Activated CD4-positive, alpha-beta T cell treated with anti-CD3 and anti-CD28 coated beads, Interleukin-2, amount 10 ng/mL, durations not matched to agents 24 days and 14 days (primary cell): ENCODE measurements around the gene SNX5. TPM values are rescaled to one million over a fixed set of nuclear protein-coding genes. Genes with fewer than 3 reads are reported as not detected.

Experiments
- DNase-seq: peaks from one replicate; pipeline ENCODE4 v3.0.0; 2022
- H3K27ac Mint-ChIP-seq: one replicate; pipeline ENCODE4 v1.8.0; 2022; ENCODE audit warnings: mild to moderate bottlenecking, mixed read lengths
- H3K27me3 Mint-ChIP-seq: one replicate; pipeline ENCODE4 v1.8.0; 2022; ENCODE audit warnings: mixed read lengths
- H3K36me3 Mint-ChIP-seq: one replicate; pipeline ENCODE4 v1.8.0; 2022; ENCODE audit warnings: low read depth, mild to moderate bottlenecking, mixed read lengths
- H3K4me1 Mint-ChIP-seq: one replicate; pipeline ENCODE4 v1.8.0; 2021; ENCODE audit warnings: mixed read lengths
- H3K4me3 Mint-ChIP-seq: one replicate; pipeline ENCODE4 v1.8.0; 2022; ENCODE audit warnings: mild to moderate bottlenecking, moderate library complexity, mixed read lengths
- H3K9me3 Mint-ChIP-seq: one replicate; pipeline ENCODE4 v1.8.0; 2021; ENCODE audit warnings: mixed read lengths
- intact Hi-C: fragments of 100-400 bp; cut with micrococcal nuclease; formaldehyde crosslinking; loops from one replicate; pipeline ENCODE4 v1.15.1; 2023
- total RNA-seq: library from RNA; stranded (reverse); gene quantifications from 2 replicates; pipeline ENCODE4 v1.2.3, GENCODE V29; 2022

SNX5 gene
- total RNA-seq, 1 donor from 2014 or later: 240 TPM

DNA sequence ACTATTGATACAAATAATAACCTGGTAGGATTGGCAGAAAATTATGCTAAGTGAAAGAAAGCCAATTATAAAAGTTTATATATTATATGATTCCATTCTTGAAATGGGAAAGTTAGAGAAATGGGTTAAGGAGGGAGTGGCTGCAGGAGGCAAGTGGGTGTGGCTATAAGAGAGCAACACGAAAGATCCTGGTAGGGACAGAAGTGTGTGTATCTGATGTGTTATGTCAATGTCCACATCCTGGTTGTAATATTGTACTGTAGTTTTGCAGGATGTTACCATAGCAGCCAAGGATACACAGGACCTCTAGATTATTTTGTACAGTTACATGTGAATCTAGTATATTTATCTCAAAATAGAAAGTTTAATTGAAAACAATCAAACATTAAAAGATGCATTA is 46.8 kb downstream of the SNX5 start:
- Mint-ChIP-seq H3K4me1 (no peaks in the 10 kb centered on the region), H3K27ac (no peak overlapping the region), H3K4me3 (no peak overlapping the region), H3K9me3 (no peaks in the 10 kb centered on the region), H3K27me3 (peaks cover 19% of the 10 kb centered on the region), H3K36me3 (no peaks in the 10 kb centered on the region)
- intact Hi-C loops: no loop called here
- no peak for DNase-seq

DNA sequence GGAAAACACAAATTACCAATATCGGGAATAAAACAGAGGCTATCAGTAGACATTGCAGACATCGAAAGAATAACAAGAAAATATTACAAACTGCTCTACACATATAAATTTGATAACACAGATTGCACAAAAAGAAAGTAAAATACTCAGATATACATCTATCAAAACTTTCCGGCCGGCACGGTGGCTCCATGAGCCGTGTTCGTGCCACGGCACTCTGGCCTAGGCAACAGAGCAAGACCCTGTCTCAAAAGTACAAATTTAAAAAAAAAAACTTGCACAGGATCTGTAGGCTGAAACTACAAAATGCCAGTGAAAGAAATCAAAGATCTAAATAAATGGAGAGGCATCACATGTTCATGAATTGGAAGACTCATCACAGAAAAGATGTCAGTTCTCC is 49.4 kb downstream of the SNX5 start:
- no peak overlapping the region for H3K4me3 Mint-ChIP-seq
- H3K9me3 Mint-ChIP-seq: no peaks in the 10 kb centered on the region
- no peak overlapping the region for H3K27ac Mint-ChIP-seq
- peaks cover 17% of the 10 kb centered on the region for H3K27me3 Mint-ChIP-seq
- no peaks in the 10 kb centered on the region for H3K36me3 Mint-ChIP-seq
- intact Hi-C loops: no loop called here
- DNase-seq: no peak
- H3K4me1 Mint-ChIP-seq: no peaks in the 10 kb centered on the region

GRCh38 chr20:17917832-17918618 is 50.6 kb downstream of the SNX5 start:
- no peak for DNase-seq
- Mint-ChIP-seq H3K4me3 (no peak overlapping the region), H3K27me3 (peaks cover 18% of the 10 kb centered on the region), H3K4me1 (no peaks in the 10 kb centered on the region), H3K9me3 (no peaks in the 10 kb centered on the region), H3K36me3 (no peaks in the 10 kb centered on the region), H3K27ac (no peak overlapping the region)
- intact Hi-C loops: no loop called here

DNA sequence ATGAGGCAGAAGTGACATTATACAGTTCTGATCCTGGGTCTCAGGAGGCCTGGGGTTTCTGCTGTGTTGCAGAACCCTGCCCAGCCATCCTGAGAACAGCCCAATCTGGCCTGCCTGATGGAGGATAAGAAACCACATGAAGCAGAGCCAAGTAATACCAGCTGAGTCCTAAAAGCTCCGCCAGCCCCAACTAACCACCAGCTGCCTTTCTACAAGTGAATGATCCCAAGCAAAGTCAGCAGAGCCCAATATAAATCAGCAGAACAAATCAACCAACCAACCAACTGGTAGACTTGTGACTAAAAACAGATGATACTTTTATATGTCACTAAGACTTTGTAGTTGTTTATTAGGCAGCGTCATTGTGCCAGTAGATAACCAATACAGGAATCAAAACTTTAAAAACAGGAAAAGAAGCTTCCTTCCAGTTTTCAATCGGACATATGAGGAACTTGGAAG is 52.1 kb downstream of the SNX5 start:
- intact Hi-C loops: no loop called here
- no peaks in the 10 kb centered on the region for H3K4me1 Mint-ChIP-seq
- H3K36me3 Mint-ChIP-seq: no peaks in the 10 kb centered on the region
- DNase-seq: no peak
- peaks cover 21% of the 10 kb centered on the region for H3K27me3 Mint-ChIP-seq
- H3K4me3 Mint-ChIP-seq: no peak overlapping the region
- H3K9me3 Mint-ChIP-seq: no peaks in the 10 kb centered on the region
- H3K27ac Mint-ChIP-seq: no peak overlapping the region

- Mint-ChIP-seq H3K4me1 (no peaks in the 10 kb centered on the region), H3K9me3 (no peaks in the 10 kb centered on the region), H3K27me3 (peaks cover 22% of the 10 kb centered on the region), H3K36me3 (no peaks in the 10 kb centered on the region), H3K4me3 (no peak overlapping the region), H3K27ac (no peak overlapping the region)
- no peak for DNase-seq
- intact Hi-C loops: no loop called here
Measured at GRCh38 chr20:17914957-17915356, 53.6 kb downstream of the SNX5 start.

DNA sequence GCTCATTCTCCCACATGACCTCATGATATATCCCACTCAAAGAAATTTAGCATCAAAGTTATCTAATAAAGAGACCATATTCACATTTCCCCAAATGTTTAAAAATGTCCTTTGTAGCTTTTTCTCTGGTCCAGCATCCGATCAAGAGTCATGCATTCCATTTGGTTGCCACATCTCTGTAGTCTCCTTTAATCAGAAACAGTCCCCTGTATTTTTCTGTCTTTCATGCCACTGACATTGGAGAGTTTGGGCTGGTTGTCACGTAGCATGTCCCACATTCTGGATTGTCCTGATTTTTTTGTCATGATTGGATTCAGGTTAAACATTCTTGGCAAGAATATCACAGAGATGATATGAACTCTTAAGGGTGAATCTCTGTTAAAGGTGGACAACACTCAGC is 55.7 kb downstream of the SNX5 start:
- Mint-ChIP-seq H3K27me3 (peaks cover 26% of the 10 kb centered on the region), H3K27ac (no peak overlapping the region), H3K4me1 (no peaks in the 10 kb centered on the region), H3K36me3 (no peaks in the 10 kb centered on the region), H3K4me3 (no peak overlapping the region), H3K9me3 (no peaks in the 10 kb centered on the region)
- no peak for DNase-seq
- intact Hi-C loops: no loop called here

DNA sequence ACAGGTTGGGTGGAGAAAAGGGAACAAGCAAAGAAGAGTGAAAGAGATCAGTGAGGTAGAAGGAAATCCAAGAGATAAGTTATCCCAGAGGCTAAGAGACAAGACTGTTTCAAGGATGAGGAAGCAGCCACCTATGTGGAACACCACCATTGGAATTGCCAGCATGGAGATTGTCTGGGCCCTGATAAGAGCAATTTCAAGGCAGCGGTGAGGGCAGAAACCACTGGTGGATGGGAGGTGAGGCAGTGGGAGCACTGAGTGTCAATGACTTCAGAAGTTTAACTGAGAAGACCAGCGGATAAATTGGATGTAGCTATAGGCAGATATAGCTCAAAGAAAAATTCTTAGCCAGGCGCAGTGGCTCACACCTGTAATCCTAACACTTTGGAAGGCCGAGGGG is 56.7 kb downstream of the SNX5 start:
- H3K27ac Mint-ChIP-seq: no peak overlapping the region
- intact Hi-C loops: no loop called here
- DNase-seq: no peak
- peaks cover 26% of the 10 kb centered on the region for H3K27me3 Mint-ChIP-seq
- no peaks in the 10 kb centered on the region for H3K4me1 Mint-ChIP-seq
- no peaks in the 10 kb centered on the region for H3K9me3 Mint-ChIP-seq
- no peaks in the 10 kb centered on the region for H3K36me3 Mint-ChIP-seq
- no peak overlapping the region for H3K4me3 Mint-ChIP-seq

DNA sequence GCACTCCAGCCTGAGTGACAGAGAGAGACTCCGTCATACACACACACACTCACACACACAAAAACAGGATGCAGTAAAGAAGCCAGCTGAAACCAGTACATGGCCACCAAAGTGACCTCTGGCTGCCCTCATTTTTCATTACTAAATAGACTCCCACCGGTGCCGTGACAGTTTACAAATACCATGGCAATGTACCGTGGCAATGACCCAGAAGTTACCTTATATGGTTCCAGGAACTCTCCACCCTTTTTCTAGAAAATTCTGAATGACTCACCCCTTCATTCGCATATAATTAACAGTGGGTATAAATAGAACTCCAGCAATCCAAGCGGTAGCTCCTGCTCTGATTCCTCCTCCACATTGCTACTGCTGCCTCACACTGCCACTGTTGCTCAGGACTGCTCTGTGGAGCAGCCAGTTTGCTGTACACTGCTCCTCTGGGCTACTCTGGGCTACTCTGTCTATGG is 57.7 kb downstream of the SNX5 start:
- H3K27me3 Mint-ChIP-seq: peaks cover 26% of the 10 kb centered on the region
- intact Hi-C loops: no loop called here
- no peak overlapping the region for H3K27ac Mint-ChIP-seq
- H3K9me3 Mint-ChIP-seq: no peaks in the 10 kb centered on the region
- no peaks in the 10 kb centered on the region for H3K36me3 Mint-ChIP-seq
- H3K4me3 Mint-ChIP-seq: no peak overlapping the region
- H3K4me1 Mint-ChIP-seq: no peaks in the 10 kb centered on the region
- no peak for DNase-seq

DNA sequence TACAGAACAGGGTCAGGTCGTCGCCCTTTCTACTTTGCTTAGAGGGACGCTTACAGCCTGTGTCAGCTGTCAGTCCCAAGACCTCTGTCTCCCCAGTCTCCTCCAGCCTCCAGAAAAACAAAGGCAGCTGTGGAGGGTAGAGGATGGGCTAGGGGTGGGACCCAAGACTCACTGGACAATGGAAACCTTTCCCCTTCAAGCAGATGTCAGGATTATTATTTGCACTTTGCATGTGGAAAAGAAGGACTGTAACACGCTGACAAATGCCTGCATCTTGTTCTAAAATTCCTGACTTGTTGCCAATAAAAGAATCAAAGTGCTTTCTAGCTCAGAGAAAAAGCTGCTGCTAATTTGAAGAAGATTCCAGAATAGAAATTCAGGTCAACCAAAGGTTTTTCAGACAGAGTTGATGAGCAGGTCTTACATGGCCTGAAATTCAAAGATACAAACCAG is 58.7 kb downstream of the SNX5 start:
- no peak overlapping the region for H3K4me3 Mint-ChIP-seq
- no peaks in the 10 kb centered on the region for H3K9me3 Mint-ChIP-seq

GRCh38 chr20:17905544-17905943 is 63.0 kb downstream of the SNX5 start:
- DNase-seq: no peak
- intact Hi-C loops: no loop called here

More for the DNA sequence above, 58.7 kb downstream of the SNX5 start:
- no peak overlapping the region for H3K27ac Mint-ChIP-seq
- intact Hi-C loops: no loop called here
- DNase-seq: no peak
- peaks cover 26% of the 10 kb centered on the region for H3K27me3 Mint-ChIP-seq
- no peaks in the 10 kb centered on the region for H3K36me3 Mint-ChIP-seq
- no peaks in the 10 kb centered on the region for H3K4me1 Mint-ChIP-seq

GRCh38 chr20:17904027-17904426 is 64.6 kb downstream of the SNX5 start:
- DNase-seq: peak; percentile 61
- Mint-ChIP-seq H3K27ac (no peak overlapping the region), H3K36me3 (no peaks in the 10 kb centered on the region), H3K4me1 (peaks cover 11% of the 10 kb centered on the region), H3K9me3 (no peaks in the 10 kb centered on the region), H3K27me3 (peaks cover 25% of the 10 kb centered on the region), H3K4me3 (no peak overlapping the region)
- intact Hi-C loops: no loop called here

More at GRCh38 chr20:17905544-17905943, 63.0 kb downstream of the SNX5 start:
- H3K4me1 Mint-ChIP-seq: peaks cover 11% of the 10 kb centered on the region
- no peak overlapping the region for H3K27ac Mint-ChIP-seq
- H3K4me3 Mint-ChIP-seq: no peak overlapping the region
- no peaks in the 10 kb centered on the region for H3K36me3 Mint-ChIP-seq
- no peaks in the 10 kb centered on the region for H3K9me3 Mint-ChIP-seq
- peaks cover 15% of the 10 kb centered on the region for H3K27me3 Mint-ChIP-seq

GRCh38 chr20:17902531-17903083 is 66.0 kb downstream of the SNX5 start:
- Mint-ChIP-seq H3K36me3 (no peaks in the 10 kb centered on the region), H3K4me1 (peaks cover 11% of the 10 kb centered on the region), H3K27me3 (peaks cover 26% of the 10 kb centered on the region), H3K9me3 (no peaks in the 10 kb centered on the region), H3K27ac (no peak overlapping the region), H3K4me3 (no peak overlapping the region)
- DNase-seq: no peak
- intact Hi-C loops: no loop called here

GRCh38 chr20:17901971-17902370 is 66.6 kb downstream of the SNX5 start:
- H3K9me3 Mint-ChIP-seq: no peaks in the 10 kb centered on the region

DNA sequence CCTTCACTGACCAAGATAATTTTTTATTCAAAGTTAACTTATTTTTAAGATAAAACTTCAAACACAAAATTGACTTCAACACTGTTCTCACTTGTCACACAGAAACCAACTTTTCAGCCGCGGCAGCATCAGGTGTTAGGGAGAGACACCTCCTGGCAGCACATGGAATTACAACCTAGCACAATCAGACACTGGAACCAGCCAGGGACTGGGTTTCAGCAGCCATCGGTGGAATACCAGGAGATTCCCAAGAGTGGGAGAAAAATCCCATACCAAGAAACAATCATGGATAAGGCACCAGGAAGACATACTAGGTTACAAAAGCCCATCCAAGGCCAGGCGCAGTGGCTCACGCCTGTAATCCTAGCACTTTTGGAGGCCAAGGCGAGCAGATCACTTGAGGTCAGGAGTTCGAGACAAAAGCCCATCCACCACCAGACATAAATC is 70.0 kb downstream of the SNX5 start:
- DNase-seq: peak; percentile 90
- peaks cover 33% of the 10 kb centered on the region for H3K27me3 Mint-ChIP-seq
- H3K4me3 Mint-ChIP-seq: no peak overlapping the region
- intact Hi-C loops: loop anchor here (1.0 to 5.0 kb wide), 6 partner anchors 41 to 393 kb away; partner anchors contain the start of gene RRBP1
- peaks cover 24% of the 10 kb centered on the region for H3K4me1 Mint-ChIP-seq
- no peaks in the 10 kb centered on the region for H3K36me3 Mint-ChIP-seq
- H3K9me3 Mint-ChIP-seq: no peaks in the 10 kb centered on the region
- H3K27ac Mint-ChIP-seq: no peak overlapping the region

More at GRCh38 chr20:17901971-17902370, 66.6 kb downstream of the SNX5 start:
- no peaks in the 10 kb centered on the region for H3K36me3 Mint-ChIP-seq
- no peak overlapping the region for H3K27ac Mint-ChIP-seq
- H3K4me1 Mint-ChIP-seq: peaks cover 12% of the 10 kb centered on the region
- intact Hi-C loops: no loop called here
- peaks cover 31% of the 10 kb centered on the region for H3K27me3 Mint-ChIP-seq
- no peak for DNase-seq
- H3K4me3 Mint-ChIP-seq: no peak overlapping the region
